ENCODE results near the gene CERCAM. TPM values are rescaled to one million over a fixed set of nuclear protein-coding genes. Genes with fewer than 3 reads are reported as not detected.
"Not testable (repeated sequence)": the region's sequence is repeated elsewhere in the genome, so short reads cannot be mapped to it uniquely, and the experiment has no call there.

Gene CERCAM
- total RNA-seq, 1 donor from 2014 or later: 70.5 TPM

DNA sequence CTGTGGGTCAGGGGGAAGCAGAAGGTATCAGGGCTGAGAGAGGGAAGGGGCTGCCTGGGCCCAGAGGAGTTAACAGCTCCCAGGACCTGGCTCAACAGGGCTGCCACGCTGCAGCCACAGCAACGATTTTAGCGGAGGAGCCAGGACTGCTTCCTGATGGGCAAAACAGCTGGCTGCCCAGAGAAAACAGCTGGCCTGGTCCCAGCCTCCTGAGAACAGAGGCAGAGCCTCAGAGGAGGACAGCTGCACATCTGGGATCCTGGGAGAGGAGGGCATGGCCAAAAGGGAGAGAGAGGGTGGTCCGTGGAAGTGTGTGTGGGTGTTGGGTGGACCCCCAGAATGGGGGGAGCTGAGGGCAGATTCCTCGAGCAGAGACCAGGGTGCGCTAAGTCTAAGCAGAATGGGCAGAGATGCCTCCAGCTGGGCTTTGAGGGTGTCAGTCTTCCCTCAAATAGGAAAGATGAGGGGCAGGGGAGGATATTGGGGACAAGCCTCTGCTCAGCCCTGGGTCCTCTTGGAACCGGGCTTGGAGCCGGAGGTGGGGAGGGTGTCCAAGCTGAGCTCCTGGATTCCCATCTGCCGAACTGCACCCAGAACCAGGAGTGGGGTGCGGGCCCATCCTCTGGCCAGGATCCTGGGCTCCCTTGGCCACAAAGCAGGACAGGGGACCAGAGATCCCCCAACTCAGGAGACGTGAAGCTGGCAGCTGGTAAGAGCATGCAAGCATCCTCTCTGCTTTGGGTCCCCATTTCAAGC, 9.1 kb upstream of the CERCAM start:
- DNase-seq (ENCODE audit: low spot score in 2 of 2): no peak
- Histone ChIP-seq H3K4me1 (no peaks in the 10 kb centered on the region), H3K27ac (no peak overlapping the region), H3K4me3 (no peak overlapping the region), H3K27me3 (no peaks in the 10 kb centered on the region), H3K36me3 (no peaks in the 10 kb centered on the region), H3K9me3 (no peaks in the 10 kb centered on the region)
- intact Hi-C loops (cut with DNase I): no loop called here
- TF ChIP-seq, protein P1, sequence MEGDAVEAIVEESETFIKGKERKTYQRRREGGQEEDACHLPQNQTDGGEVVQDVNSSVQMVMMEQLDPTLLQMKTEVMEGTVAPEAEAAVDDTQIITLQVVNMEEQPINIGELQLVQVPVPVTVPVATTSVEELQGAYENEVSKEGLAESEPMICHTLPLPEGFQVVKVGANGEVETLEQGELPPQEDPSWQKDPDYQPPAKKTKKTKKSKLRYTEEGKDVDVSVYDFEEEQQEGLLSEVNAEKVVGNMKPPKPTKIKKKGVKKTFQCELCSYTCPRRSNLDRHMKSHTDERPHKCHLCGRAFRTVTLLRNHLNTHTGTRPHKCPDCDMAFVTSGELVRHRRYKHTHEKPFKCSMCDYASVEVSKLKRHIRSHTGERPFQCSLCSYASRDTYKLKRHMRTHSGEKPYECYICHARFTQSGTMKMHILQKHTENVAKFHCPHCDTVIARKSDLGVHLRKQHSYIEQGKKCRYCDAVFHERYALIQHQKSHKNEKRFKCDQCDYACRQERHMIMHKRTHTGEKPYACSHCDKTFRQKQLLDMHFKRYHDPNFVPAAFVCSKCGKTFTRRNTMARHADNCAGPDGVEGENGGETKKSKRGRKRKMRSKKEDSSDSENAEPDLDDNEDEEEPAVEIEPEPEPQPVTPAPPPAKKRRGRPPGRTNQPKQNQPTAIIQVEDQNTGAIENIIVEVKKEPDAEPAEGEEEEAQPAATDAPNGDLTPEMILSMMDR (IDR thresholded peaks at IDR 0.05): no peak

DNA sequence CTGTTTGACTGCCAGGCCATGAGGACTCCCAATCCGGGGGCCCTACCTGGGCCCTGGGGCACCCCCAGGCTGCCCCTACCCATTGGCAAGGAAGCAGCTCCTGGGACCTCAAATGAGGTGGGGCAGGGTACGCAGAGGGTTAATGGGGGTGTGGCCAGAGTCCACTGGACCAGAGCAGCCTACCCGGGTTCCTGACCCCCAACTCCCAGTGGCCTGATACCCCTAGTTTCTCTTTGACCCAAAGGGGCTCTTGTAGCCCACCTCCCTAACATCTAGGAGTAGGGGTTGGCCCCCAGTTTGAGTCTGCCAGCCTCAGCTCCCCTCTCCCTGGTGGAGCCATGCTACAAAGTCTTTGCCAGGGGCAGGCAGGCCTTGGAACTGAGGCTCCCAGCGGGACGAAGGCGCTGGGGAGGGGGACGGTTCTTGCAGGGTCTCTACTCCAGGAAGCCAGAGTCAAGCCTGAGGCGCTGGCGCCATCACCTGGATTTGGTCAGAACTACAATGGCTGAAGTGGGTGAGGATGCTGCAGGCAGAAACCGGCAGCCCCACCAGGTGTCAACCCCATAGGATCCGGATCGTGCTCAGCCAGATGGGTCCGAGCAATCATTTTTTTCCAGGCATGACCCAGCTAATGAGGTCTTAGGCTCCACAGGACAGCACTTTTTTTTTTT, 8.4 kb upstream of the CERCAM start:
- no peak overlapping the region for H3K4me3 ChIP-seq
- H3K36me3 ChIP-seq: no peaks in the 10 kb centered on the region
- H3K4me1 ChIP-seq: no peaks in the 10 kb centered on the region
- H3K27ac ChIP-seq: no peak overlapping the region
- no peak for DNase-seq (ENCODE audit: low spot score in 2 of 2)
- H3K27me3 ChIP-seq: no peaks in the 10 kb centered on the region
- TF ChIP-seq, protein P1 (IDR thresholded peaks at IDR 0.05): peak in 2 of 3 experiments; percentile 34 to 42
- H3K9me3 ChIP-seq: no peaks in the 10 kb centered on the region
- intact Hi-C loops (cut with DNase I): no loop called here

DNA sequence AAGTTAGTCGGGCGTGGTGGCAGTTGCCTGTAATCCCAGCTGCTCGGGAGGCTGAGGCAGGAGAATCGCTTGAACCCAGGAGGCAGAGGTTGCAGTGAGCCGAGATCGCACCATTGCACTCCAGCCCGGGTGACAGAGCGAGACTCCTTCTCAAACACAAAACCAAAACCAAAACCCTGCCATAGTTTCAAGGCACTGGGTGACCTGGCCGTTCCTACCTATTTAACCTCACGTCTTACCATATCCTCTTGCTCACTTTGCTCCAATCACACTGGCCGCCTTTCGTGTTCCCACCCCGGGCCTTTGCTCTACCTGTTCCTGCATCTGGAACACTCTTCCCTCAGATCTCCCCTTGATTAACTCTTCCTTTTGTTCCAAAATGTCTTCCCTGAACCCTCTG, 6.9 kb upstream of the CERCAM start:
- intact Hi-C loops (cut with DNase I): not testable (repeated sequence)

DNA sequence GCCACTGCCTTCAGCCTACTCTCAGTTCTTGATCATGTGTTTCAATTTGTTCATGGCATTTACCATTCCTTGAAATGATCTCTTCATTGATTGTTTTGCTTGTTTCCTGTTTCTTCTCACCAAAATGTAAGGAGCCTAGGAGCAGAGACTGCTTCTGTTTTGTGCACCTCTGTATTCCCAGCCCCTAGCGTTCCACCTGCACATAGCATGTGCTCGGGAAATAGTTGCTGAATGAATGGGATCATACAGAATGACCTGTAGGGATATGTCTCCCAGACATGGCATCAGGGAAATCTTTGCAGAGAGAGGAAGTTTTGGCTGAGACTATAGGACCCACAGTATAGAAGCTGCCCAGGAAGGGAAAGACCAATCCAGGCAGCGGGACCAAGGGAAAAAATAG, 6.2 kb upstream of the CERCAM start:
- Histone ChIP-seq H3K4me1 (peaks cover 0 to 4% of the 10 kb centered on the region in 2 donors), H3K9me3 (no peaks in the 10 kb centered on the region), H3K36me3 (no peaks in the 10 kb centered on the region), H3K4me3 (no peak overlapping the region), H3K27me3 (no peaks in the 10 kb centered on the region), H3K27ac (no peak overlapping the region)
- no peak for DNase-seq (ENCODE audit: low spot score in 2 of 2)
- TF ChIP-seq, protein P1 (IDR thresholded peaks at IDR 0.05): no peak
- intact Hi-C loops (cut with DNase I): no loop called here

More for the DNA sequence above, 6.9 kb upstream of the CERCAM start:
- not testable (repeated sequence) for H3K4me3 ChIP-seq; H3K27ac ChIP-seq; H3K9me3 ChIP-seq; H3K36me3 ChIP-seq; H3K4me1 ChIP-seq; H3K27me3 ChIP-seq; DNase-seq (ENCODE audit: low spot score in 2 of 2)

DNA sequence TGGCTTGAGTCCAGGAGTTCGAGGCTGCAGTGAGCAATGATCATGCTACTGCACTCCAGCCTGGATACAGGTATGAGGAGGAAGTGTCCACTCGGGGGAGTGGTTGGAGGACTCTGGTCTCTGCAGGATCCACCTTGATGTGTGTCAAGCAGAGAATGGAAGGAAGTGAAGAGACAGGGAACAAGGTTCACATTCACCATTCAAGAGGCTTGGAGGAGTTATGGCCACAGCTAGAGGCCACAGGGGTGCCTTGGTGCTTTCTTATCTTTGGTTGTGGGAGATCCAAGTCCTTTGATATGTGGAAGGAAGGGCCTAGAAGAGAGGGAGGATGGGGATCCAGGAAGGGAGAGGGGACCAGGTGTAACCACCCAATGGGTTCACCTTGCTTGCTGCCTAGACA, 5.4 kb upstream of the CERCAM start:
- intact Hi-C loops (cut with DNase I): no loop called here
- Histone ChIP-seq H3K4me1 (peaks cover 0 to 9% of the 10 kb centered on the region in 2 donors), H3K36me3 (no peaks in the 10 kb centered on the region), H3K4me3 (no peak overlapping the region), H3K9me3 (no peaks in the 10 kb centered on the region), H3K27me3 (no peaks in the 10 kb centered on the region), H3K27ac (no peak overlapping the region)
- no peak for DNase-seq (ENCODE audit: low spot score in 2 of 2)
- TF ChIP-seq, protein P1 (IDR thresholded peaks at IDR 0.05): no peak

DNA sequence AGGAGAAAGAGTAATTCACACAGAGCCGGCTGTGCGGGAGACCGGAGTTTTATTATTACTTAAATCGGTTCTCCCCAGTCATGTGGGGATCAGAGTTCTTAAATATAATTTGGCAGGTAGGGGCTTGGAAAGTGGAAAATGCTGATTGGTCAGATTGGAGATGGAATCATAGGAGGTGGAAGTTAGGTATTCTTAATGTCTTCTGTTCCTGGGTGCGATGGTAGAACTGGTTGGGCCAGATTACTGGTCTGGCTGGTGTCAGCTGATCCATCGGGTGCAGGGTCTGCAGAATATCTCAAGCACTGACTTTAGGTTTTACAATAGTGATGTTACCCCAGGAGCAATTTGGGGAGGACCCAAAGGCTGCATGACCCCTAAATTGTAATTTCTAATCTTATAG, 4.6 kb upstream of the CERCAM start:
- no peaks in the 10 kb centered on the region for H3K27me3 ChIP-seq
- no peak overlapping the region for H3K4me3 ChIP-seq
- intact Hi-C loops (cut with DNase I): no loop called here
- no peaks in the 10 kb centered on the region for H3K36me3 ChIP-seq
- no peaks in the 10 kb centered on the region for H3K9me3 ChIP-seq
- TF ChIP-seq, protein P1 (IDR thresholded peaks at IDR 0.05): no peak
- H3K27ac ChIP-seq: no peak overlapping the region
- DNase-seq (ENCODE audit: low spot score in 2 of 2): no peak
- H3K4me1 ChIP-seq: peaks cover 0 to 9% of the 10 kb centered on the region in 2 donors
